ENCODE results near the gene RBM39.

The RBM39 gene

GRCh38 chr20:35700625-35701148 is 41.4 kb downstream of the RBM39 start:
- H3K27me3 ChIP-seq (replicated peaks; ENCODE audit: insufficient read depth, low read length), result no peaks in the 10 kb centered on the region
- H3K27ac ChIP-seq (ENCODE audit: low read length), result peak overlapping the region; percentile 79; the same call in 1 of the 2 replicates
- H3K4me3 ChIP-seq (ENCODE audit: low read length), result peak overlapping the region; percentile 93
- peak overlapping the region; percentile 75 for H3K4me2 ChIP-seq (ENCODE audit: low read depth, low read length)
- H3F3A ChIP-seq (ENCODE audit: insufficient read depth, low read length), result peaks cover 56% of the 10 kb centered on the region
- H3K36me3 ChIP-seq (replicated peaks; ENCODE audit: insufficient read depth, low read length), result peaks cover 18% of the 10 kb centered on the region
- no peak for DNase-seq
- peaks cover 10% of the 10 kb centered on the region; the same call in 1 of the 2 replicates for H3K4me1 ChIP-seq (ENCODE audit: low read length)
- TF ChIP-seq EZH2 (optimal IDR thresholded peaks at IDR 0.05; ENCODE audit: low read depth, low read length) (no peak), CTCF (IDR thresholded peaks at IDR 0.05; ENCODE audit: low read length) (no peak), EZH2phosphoT487 (IDR thresholded peaks at IDR 0.05; ENCODE audit: low read length) (no peak)
- peaks cover 63% of the 10 kb centered on the region for H3K79me2 ChIP-seq (ENCODE audit: low read length)
- peaks cover 3% of the 10 kb centered on the region; the same call in 1 of the 2 replicates for H4K20me1 ChIP-seq (ENCODE audit: insufficient read depth, low read length)
- H2AFZ ChIP-seq (ENCODE audit: low read length), result no peak overlapping the region
- H3K9me3 ChIP-seq (replicated peaks; ENCODE audit: insufficient read depth, low read length), result no peaks in the 10 kb centered on the region
- no peaks in the 10 kb centered on the region for H3K9me2 ChIP-seq (replicated peaks; ENCODE audit: insufficient read depth, low read length)
- H3K9ac ChIP-seq (ENCODE audit: low read length), result peak overlapping the region; percentile 86; the same call in 1 of the 2 replicates

- TF ChIP-seq CTCF (IDR thresholded peaks at IDR 0.05; ENCODE audit: low read length) (no peak), EZH2phosphoT487 (IDR thresholded peaks at IDR 0.05; ENCODE audit: low read length) (no peak), EZH2 (optimal IDR thresholded peaks at IDR 0.05; ENCODE audit: low read depth, low read length) (no peak)
- H3K4me1 ChIP-seq (ENCODE audit: low read length), result peaks cover 10% of the 10 kb centered on the region; the same call in 1 of the 2 replicates
- peaks cover 58% of the 10 kb centered on the region for H3K79me2 ChIP-seq (ENCODE audit: low read length)
- no peaks in the 10 kb centered on the region for H3K27me3 ChIP-seq (replicated peaks; ENCODE audit: insufficient read depth, low read length)
- H4K20me1 ChIP-seq (ENCODE audit: insufficient read depth, low read length), result no peaks in the 10 kb centered on the region; the same call in 1 of the 2 replicates
- peak; percentile 30 for DNase-seq
- H2AFZ ChIP-seq (ENCODE audit: low read length), result peak overlapping the region; percentile 97
- peak overlapping the region; percentile 93 for H3K4me3 ChIP-seq (ENCODE audit: low read length)
- peaks cover 18% of the 10 kb centered on the region for H3K36me3 ChIP-seq (replicated peaks; ENCODE audit: insufficient read depth, low read length)
- peak overlapping the region; percentile 79; the same call in 1 of the 2 replicates for H3K27ac ChIP-seq (ENCODE audit: low read length)
- peak overlapping the region; percentile 75 for H3K4me2 ChIP-seq (ENCODE audit: low read depth, low read length)
- peaks cover 51% of the 10 kb centered on the region for H3F3A ChIP-seq (ENCODE audit: insufficient read depth, low read length)
- H3K9me3 ChIP-seq (replicated peaks; ENCODE audit: insufficient read depth, low read length), result no peaks in the 10 kb centered on the region
- no peaks in the 10 kb centered on the region for H3K9me2 ChIP-seq (replicated peaks; ENCODE audit: insufficient read depth, low read length)
- peak overlapping the region; percentile 86 for H3K9ac ChIP-seq (ENCODE audit: low read length)
Observed at GRCh38 chr20:35699957-35700624, 42.0 kb downstream of the RBM39 start.

- Histone ChIP-seq H3K4me1 (ENCODE audit: low read length) (peaks cover 10% of the 10 kb centered on the region; the same call in 1 of the 2 replicates), H3K4me2 (ENCODE audit: low read depth, low read length) (peak within 1 kb of the TSS; percentile 75), H3K9ac (ENCODE audit: low read length) (peak within 1 kb of the TSS; percentile 86), H3K27ac (ENCODE audit: low read length) (peak within 1 kb of the TSS; percentile 79), H3K4me3 (ENCODE audit: low read length) (peak within 1 kb of the TSS; percentile 93), H3K36me3 (replicated peaks; ENCODE audit: insufficient read depth, low read length) (peaks cover 11% of the 10 kb centered on the region; the same call in 1 of the 2 replicates), H3F3A (ENCODE audit: insufficient read depth, low read length) (peaks cover 44% of the 10 kb centered on the region), H3K9me2 (replicated peaks; ENCODE audit: insufficient read depth, low read length) (no peaks in the 10 kb centered on the region), H3K9me3 (replicated peaks; ENCODE audit: insufficient read depth, low read length) (no peaks in the 10 kb centered on the region), H3K79me2 (ENCODE audit: low read length) (peaks cover 51% of the 10 kb centered on the region), H2AFZ (ENCODE audit: low read length) (peak within 1 kb of the TSS; percentile 97), H4K20me1 (ENCODE audit: insufficient read depth, low read length) (no peaks in the 10 kb centered on the region; the same call in 1 of the 2 replicates), H3K27me3 (replicated peaks; ENCODE audit: insufficient read depth, low read length) (no peaks in the 10 kb centered on the region)
- peak; percentile 86 for DNase-seq
- TF ChIP-seq EZH2 (optimal IDR thresholded peaks at IDR 0.05; ENCODE audit: low read depth, low read length) (no peak), EZH2phosphoT487 (IDR thresholded peaks at IDR 0.05; ENCODE audit: low read length) (no peak), CTCF (IDR thresholded peaks at IDR 0.05; ENCODE audit: low read length) (no peak)
Observed at GRCh38 chr20:35699127-35699956, 42.7 kb downstream of the RBM39 start, which contains the start of the genes NFS1 and ROMO1. NFS1 (minus strand) TSS chr20:35699352; CDS start chr20:35699288, 64 bp downstream. ROMO1 (plus strand) TSS chr20:35699405; CDS start chr20:35699633, 228 bp downstream.
